GM12875 (cell line): ENCODE results near the gene AKAP1.

ENCODE experiments used
- H3K4me3 ChIP-seq: one replicate; pipeline ENCODE4 v1.5.1; 2011; ENCODE audit warnings: low read depth, low read length, control low read depth
- CTCF ChIP-seq: IDR thresholded peaks from 2 replicates; pipeline ENCODE4 v1.5.1; 2011; ENCODE audit warnings: low read depth, mild to moderate bottlenecking, control low read depth, inconsistent platforms, low read length, moderate library complexity, borderline replicate concordance; ENCODE audit not compliant: insufficient read depth

The AKAP1 gene

GRCh38 chr17:57106107-57106835 is 21.2 kb downstream of the AKAP1 start:
- H3K4me3 ChIP-seq = no peak overlapping the region
- peak; percentile 25; the same call in 1 of the 2 replicates for TF ChIP-seq CTCF

GRCh38 chr17:57106836-57107497 is 21.9 kb downstream of the AKAP1 start:
- TF ChIP-seq CTCF = no peak
- H3K4me3 ChIP-seq = no peak overlapping the region

- TF ChIP-seq CTCF = no peak
- H3K4me3 ChIP-seq = no peak overlapping the region
Observed at GRCh38 chr17:57107498-57108101, 22.6 kb downstream of the AKAP1 start.

GRCh38 chr17:57108671-57109392 is 23.8 kb downstream of the AKAP1 start:
- no peak overlapping the region for H3K4me3 ChIP-seq
- no peak for TF ChIP-seq CTCF

GRCh38 chr17:57109393-57110151 is 24.5 kb downstream of the AKAP1 start:
- H3K4me3 ChIP-seq = no peak overlapping the region
- no peak for TF ChIP-seq CTCF

GRCh38 chr17:57110152-57110542 is 25.1 kb downstream of the AKAP1 start:
- H3K4me3 ChIP-seq = no peak overlapping the region
- TF ChIP-seq CTCF = no peak
